NT2/D1 (cell line): ENCODE data around the gene ANKRD28.

Experiments
- SUZ12 ChIP-seq: IDR thresholded peaks from 2 replicates; pipeline ENCODE4 v1.6.1; 2011; ENCODE audit not compliant: insufficient read length, insufficient read depth; ENCODE audit errors: extremely low read depth
- YY1 ChIP-seq: IDR thresholded peaks from 2 replicates; pipeline ENCODE4 v1.6.1; 2011; ENCODE audit not compliant: insufficient read length, insufficient read depth
- ZNF274 ChIP-seq: IDR thresholded peaks from 2 replicates; pipeline ENCODE4 v1.6.1; 2011; ENCODE audit warnings: mild to moderate bottlenecking, low read depth, low read length

DNA sequence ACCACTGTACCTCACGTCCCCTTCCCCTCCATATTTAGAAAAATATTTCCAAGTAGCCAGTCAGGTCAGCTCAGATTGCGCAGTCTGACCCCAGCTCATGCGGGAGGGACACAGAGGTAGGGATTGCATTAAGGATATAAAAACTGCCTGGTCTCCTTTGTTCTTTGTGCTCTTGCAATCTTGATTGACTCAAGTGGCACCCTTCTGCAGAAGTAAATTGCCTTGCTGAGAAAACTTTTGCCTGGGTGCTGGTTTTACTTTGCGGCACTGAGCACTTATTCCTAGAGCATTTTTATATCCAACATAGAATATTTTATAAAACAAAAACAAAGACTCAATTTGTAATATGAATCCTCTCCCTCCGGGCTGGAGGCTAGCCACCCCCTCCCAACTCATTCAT is 141.4 kb downstream of the ANKRD28 start:
- TF ChIP-seq YY1 (no peak), ZNF274 (no peak), SUZ12 (no peak)
